Type B pancreatic cell (in vitro differentiated cells): ENCODE results near the gene CHN2. TPM values are rescaled to one million over a fixed set of nuclear protein-coding genes. Genes with fewer than 3 reads are reported as not detected.

Experiments
- DNase-seq: peaks from one replicate; pipeline ENCODE4 v3.0.0; 2021; ENCODE audit warnings: mixed read lengths; ENCODE audit not compliant: unreplicated experiment; ENCODE audit errors: extremely low spot score
- H3K27ac Mint-ChIP-seq: 2 replicates; pipeline ENCODE4 v1.8.0; 2021; ENCODE audit warnings: mild to moderate bottlenecking, mixed read lengths
- H3K27me3 Mint-ChIP-seq: 2 replicates; pipeline ENCODE4 v1.8.0; 2021; ENCODE audit warnings: mixed read lengths
- H3K36me3 Mint-ChIP-seq: 2 replicates; pipeline ENCODE4 v1.8.0; 2021; ENCODE audit warnings: mixed read lengths
- H3K4me1 Mint-ChIP-seq: one replicate; pipeline ENCODE4 v1.8.0; 2021; ENCODE audit warnings: mixed read lengths; ENCODE audit not compliant: unreplicated experiment
- H3K4me3 Mint-ChIP-seq: 2 replicates; pipeline ENCODE4 v1.8.0; 2021; ENCODE audit warnings: mild to moderate bottlenecking, mixed read lengths
- H3K9me3 Mint-ChIP-seq: 2 replicates; pipeline ENCODE4 v1.8.0; 2021; ENCODE audit warnings: mixed read lengths
- total RNA-seq: library from RNA; stranded (reverse); gene quantifications from 2 replicates; pipeline ENCODE4 v1.2.1, GENCODE V29; 2021; ENCODE audit warnings: low replicate concordance
- TF ChIP-seq, protein P1 (sequence below): fragments of 200-600 bp; sonication (generic); conservative IDR thresholded peaks from 2 replicates; pipeline ENCODE4 v1.5.0; 2021; ENCODE audit warnings: antibody characterized with exemption, mild to moderate bottlenecking

The CHN2 gene
- total RNA-seq, 1 donor from 2014 or later = 19.7 TPM

- TF ChIP-seq, protein P1, sequence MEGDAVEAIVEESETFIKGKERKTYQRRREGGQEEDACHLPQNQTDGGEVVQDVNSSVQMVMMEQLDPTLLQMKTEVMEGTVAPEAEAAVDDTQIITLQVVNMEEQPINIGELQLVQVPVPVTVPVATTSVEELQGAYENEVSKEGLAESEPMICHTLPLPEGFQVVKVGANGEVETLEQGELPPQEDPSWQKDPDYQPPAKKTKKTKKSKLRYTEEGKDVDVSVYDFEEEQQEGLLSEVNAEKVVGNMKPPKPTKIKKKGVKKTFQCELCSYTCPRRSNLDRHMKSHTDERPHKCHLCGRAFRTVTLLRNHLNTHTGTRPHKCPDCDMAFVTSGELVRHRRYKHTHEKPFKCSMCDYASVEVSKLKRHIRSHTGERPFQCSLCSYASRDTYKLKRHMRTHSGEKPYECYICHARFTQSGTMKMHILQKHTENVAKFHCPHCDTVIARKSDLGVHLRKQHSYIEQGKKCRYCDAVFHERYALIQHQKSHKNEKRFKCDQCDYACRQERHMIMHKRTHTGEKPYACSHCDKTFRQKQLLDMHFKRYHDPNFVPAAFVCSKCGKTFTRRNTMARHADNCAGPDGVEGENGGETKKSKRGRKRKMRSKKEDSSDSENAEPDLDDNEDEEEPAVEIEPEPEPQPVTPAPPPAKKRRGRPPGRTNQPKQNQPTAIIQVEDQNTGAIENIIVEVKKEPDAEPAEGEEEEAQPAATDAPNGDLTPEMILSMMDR = no peak
- DNase-seq = no peak
- no peak overlapping the region for H3K4me3 Mint-ChIP-seq
- H3K36me3 Mint-ChIP-seq = peaks cover 13% of the 10 kb centered on the region
- no peaks in the 10 kb centered on the region for H3K27me3 Mint-ChIP-seq
- no peaks in the 10 kb centered on the region for H3K9me3 Mint-ChIP-seq
- no peak overlapping the region for H3K27ac Mint-ChIP-seq
- H3K4me1 Mint-ChIP-seq = peaks cover 13% of the 10 kb centered on the region
These were observed 306.1 kb downstream of the CHN2 start for GRCh38 chr7:29500719-29501118.

DNA sequence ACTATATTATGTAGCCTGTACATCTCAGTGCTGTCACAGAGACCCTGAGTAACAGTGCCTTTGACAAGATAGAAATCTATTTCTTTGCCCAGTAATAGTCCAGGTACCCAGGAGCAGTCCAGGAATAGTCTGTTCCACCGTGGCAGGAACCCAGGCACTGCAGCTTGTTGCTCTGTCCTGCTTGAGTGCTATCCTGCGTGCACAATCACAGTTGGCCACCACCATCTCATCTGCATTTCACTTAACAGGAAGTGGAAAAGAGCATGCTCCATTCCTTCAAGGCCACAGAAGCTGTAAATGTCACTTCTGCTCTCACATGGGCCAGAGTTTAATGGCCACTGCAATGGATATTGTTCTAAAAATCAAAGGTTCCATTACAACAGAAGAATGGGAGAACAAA, 307.6 kb downstream of the CHN2 start:
- Mint-ChIP-seq H3K9me3 (no peaks in the 10 kb centered on the region), H3K27me3 (no peaks in the 10 kb centered on the region), H3K4me3 (no peak overlapping the region), H3K4me1 (peaks cover 2% of the 10 kb centered on the region), H3K36me3 (peaks cover 14% of the 10 kb centered on the region), H3K27ac (no peak overlapping the region)
- TF ChIP-seq, protein P1 = no peak
- no peak for DNase-seq

DNA sequence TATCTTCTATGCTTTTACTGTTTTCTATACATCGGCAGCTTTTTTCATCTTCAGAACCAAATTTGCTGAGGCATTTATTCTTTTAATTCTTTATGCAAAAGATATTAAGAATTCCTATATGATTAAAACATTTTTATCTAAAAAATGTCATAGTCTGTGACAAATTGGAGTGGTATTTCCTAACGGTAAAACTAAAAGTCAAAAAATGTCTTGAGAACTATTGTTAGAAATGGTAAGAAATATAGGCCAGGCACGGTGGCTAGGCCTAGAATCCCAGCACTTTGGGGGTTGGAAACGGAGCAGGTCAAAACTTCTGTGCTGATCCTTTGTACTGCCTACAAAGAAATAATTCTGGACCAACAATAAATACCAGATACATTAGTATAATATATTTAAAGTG, 311.4 kb downstream of the CHN2 start:
- Mint-ChIP-seq H3K36me3 (peaks cover 14% of the 10 kb centered on the region), H3K4me1 (no peaks in the 10 kb centered on the region), H3K27ac (no peak overlapping the region), H3K9me3 (no peaks in the 10 kb centered on the region), H3K4me3 (no peak overlapping the region), H3K27me3 (no peaks in the 10 kb centered on the region)
- DNase-seq = no peak
- TF ChIP-seq, protein P1 = no peak

- H3K27me3 Mint-ChIP-seq = no peaks in the 10 kb centered on the region
- H3K27ac Mint-ChIP-seq = no peak overlapping the region
- H3K9me3 Mint-ChIP-seq = no peaks in the 10 kb centered on the region
- no peak overlapping the region for H3K4me3 Mint-ChIP-seq
- no peak for DNase-seq
- no peaks in the 10 kb centered on the region for H3K4me1 Mint-ChIP-seq
- TF ChIP-seq, protein P1 = no peak
- peaks cover 14% of the 10 kb centered on the region for H3K36me3 Mint-ChIP-seq
These were observed 314.0 kb downstream of the CHN2 start for GRCh38 chr7:29508608-29509007.

DNA sequence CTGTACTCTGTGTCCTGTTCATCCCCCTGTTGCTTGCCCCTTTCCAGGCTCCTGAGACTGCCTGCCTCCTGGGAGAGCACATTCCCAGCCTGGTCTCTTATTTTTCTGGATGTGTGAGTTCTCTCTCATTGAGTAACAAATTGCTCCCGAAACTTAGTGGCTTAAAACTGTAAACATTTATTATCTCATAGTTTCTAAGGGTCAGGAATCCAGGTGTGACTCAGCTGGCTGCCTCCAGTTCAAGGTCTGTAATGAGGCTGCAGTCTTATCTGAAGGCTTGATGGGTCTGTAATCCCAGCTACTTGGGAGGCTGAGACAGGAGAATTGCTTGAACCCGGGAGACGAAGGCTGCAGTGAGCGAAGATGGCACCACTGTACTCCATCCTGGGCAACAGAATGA, 315.5 kb downstream of the CHN2 start:
- Mint-ChIP-seq H3K4me3 (no peak overlapping the region), H3K9me3 (no peaks in the 10 kb centered on the region)
- DNase-seq = no peak

More for the DNA sequence above, 315.5 kb downstream of the CHN2 start:
- no peak overlapping the region for H3K27ac Mint-ChIP-seq
- TF ChIP-seq, protein P1 = no peak
- H3K4me1 Mint-ChIP-seq = no peaks in the 10 kb centered on the region
- no peaks in the 10 kb centered on the region for H3K27me3 Mint-ChIP-seq
- H3K36me3 Mint-ChIP-seq = peaks cover 10% of the 10 kb centered on the region
